Measurements from ENCODE around the gene C5AR2. TPM values are rescaled to one million over a fixed set of nuclear protein-coding genes. Genes with fewer than 3 reads are reported as not detected.
A peak's percentile ranks its signal among the peaks of the same experiment; 100 is the strongest.
"Not testable (repeated sequence)": the region's sequence is repeated elsewhere in the genome, so short reads cannot be mapped to it uniquely, and the experiment has no call there.

C5AR2 gene
- total and polyA plus RNA-seq, 12 donors: 0.28 to 4.4 (median 1.6) TPM

- Histone ChIP-seq H3K36me3 (replicated peaks in 1 of 2) (no peaks in the 10 kb centered on the region), H3K9me3 (replicated peaks in 1 of 3) (no peaks in the 10 kb centered on the region), H3K4me3 (no peak overlapping the region), H3K4me1 (replicated peaks in 1 of 2) (no peaks in the 10 kb centered on the region), H3K27me3 (no peaks in the 10 kb centered on the region), H3K27ac (peak overlapping the region; percentile 45 to 86 (median 60))
- 69 to 78% (median 74%) methylated on average over 12 of the region's 12 CpGs for WGBS, 4 donors
- TF ChIP-seq CTCF (IDR thresholded peaks at IDR 0.05) (no peak), POLR2A (IDR thresholded peaks at IDR 0.05) (no peak)
- intact Hi-C loops (cut with DNase I): no loop called here
- DNase-seq: peak in 1 of 7 donors; percentile 31
Measured at GRCh38 chr19:47323872-47324271, 8.1 kb upstream of the C5AR2 start.

- H3K27me3 ChIP-seq: no peaks in the 10 kb centered on the region
- peak overlapping the region in 4 of 5 donors; percentile 59 to 86 (median 69) for H3K27ac ChIP-seq
- H3K4me3 ChIP-seq: no peak overlapping the region
- H3K9me3 ChIP-seq (replicated peaks in 1 of 3): no peaks in the 10 kb centered on the region
- intact Hi-C loops (cut with DNase I): no loop called here
- 47 to 59% (median 51%) methylated on average over 4 to 9 of the region's 9 CpGs for WGBS, 4 donors
- H3K36me3 ChIP-seq (replicated peaks in 1 of 2): no peaks in the 10 kb centered on the region
- peak in 6 of 7 donors; percentile 52 to 69 (median 61) for DNase-seq
- no peaks in the 10 kb centered on the region for H3K4me1 ChIP-seq (replicated peaks in 1 of 2)
- no peak for TF ChIP-seq POLR2A (IDR thresholded peaks at IDR 0.05)
- TF ChIP-seq CTCF (IDR thresholded peaks at IDR 0.05): no peak
Measured at GRCh38 chr19:47324502-47324901, 7.5 kb upstream of the C5AR2 start.

GRCh38 chr19:47330466-47330869 lies 1.5 kb upstream of the C5AR2 start:
- Histone ChIP-seq H3K27me3 (no peaks in the 10 kb centered on the region), H3K4me1 (replicated peaks in 1 of 2) (no peaks in the 10 kb centered on the region), H3K4me3 (no peak overlapping the region), H3K36me3 (replicated peaks in 1 of 2) (no peaks in the 10 kb centered on the region), H3K27ac (peak overlapping the region in 4 of 5 donors; percentile 43 to 81 (median 68)), H3K9me3 (replicated peaks in 1 of 3) (no peaks in the 10 kb centered on the region)
- TF ChIP-seq CTCF (IDR thresholded peaks at IDR 0.05) (no peak), POLR2A (IDR thresholded peaks at IDR 0.05) (peak in 1 of 2 donors; percentile 18)
- peak in 3 of 7 donors; percentile 41 to 62 (median 42) for DNase-seq
- intact Hi-C loops (cut with DNase I): no loop called here
- 39 to 47% (median 41%) methylated on average over 9 of the region's 9 CpGs for WGBS, 4 donors

- TF ChIP-seq CTCF (IDR thresholded peaks at IDR 0.05) (no peak), POLR2A (IDR thresholded peaks at IDR 0.05) (no peak)
- Histone ChIP-seq H3K4me1 (replicated peaks in 1 of 2) (no peaks in the 10 kb centered on the region), H3K36me3 (replicated peaks in 1 of 2) (no peaks in the 10 kb centered on the region), H3K4me3 (no peak overlapping the region), H3K27me3 (no peaks in the 10 kb centered on the region), H3K27ac (peak overlapping the region in 4 of 5 donors; percentile 43 to 81 (median 62)), H3K9me3 (replicated peaks in 1 of 3) (no peaks in the 10 kb centered on the region)
- intact Hi-C loops (cut with DNase I): no loop called here
- DNase-seq: no peak
- 80 to 97% (median 88%) methylated on average over 3 to 6 of the region's 6 CpGs for WGBS, 4 donors
Measured at GRCh38 chr19:47331490-47331889, 485 bp upstream of the C5AR2 start.

GRCh38 chr19:47336765-47337718 lies 5.1 kb downstream of the C5AR2 start:
- H3K36me3 ChIP-seq (replicated peaks in 1 of 2); H3K4me1 ChIP-seq (replicated peaks in 1 of 2); intact Hi-C loops (cut with DNase I); H3K4me3 ChIP-seq; H3K27me3 ChIP-seq; H3K9me3 ChIP-seq (replicated peaks in 1 of 3): not testable (repeated sequence)
- DNase-seq: peak in 6 of 7 donors; percentile 41 to 72 (median 50)
- WGBS, 4 donors: 61 to 78% (median 67%) methylated on average over 15 to 18 of the region's 18 CpGs
- H3K27ac ChIP-seq: peak overlapping the region in 2 of 5 donors; percentile 19 to 42
